ENCODE data around the gene TP53I11. TPM values are rescaled to one million over a fixed set of nuclear protein-coding genes. Genes with fewer than 3 reads are reported as not detected.

The TP53I11 gene
- total RNA-seq, 1 donor: 47.8 TPM

- H3K36me3 ChIP-seq (ENCODE audit: insufficient read depth, low read length): no peaks in the 10 kb centered on the region
- TF ChIP-seq CTCF (IDR thresholded peaks at IDR 0.05; ENCODE audit: extremely low read depth, low read depth, low read length): no peak
- no peak for DNase-seq (ENCODE audit: insufficient read length, low spot score, missing footprints)
Observed at GRCh38 chr11:44930588-44931302, 19.9 kb downstream of the TP53I11 start.

GRCh38 chr11:44928816-44929215, 21.9 kb downstream of the TP53I11 start:
- H2AFZ ChIP-seq (ENCODE audit: low read length): no peak overlapping the region

More at GRCh38 chr11:44930588-44931302, 19.9 kb downstream of the TP53I11 start:
- peaks cover 7% of the 10 kb centered on the region for H4K20me1 ChIP-seq (ENCODE audit: insufficient read depth, low read length)
- no peak overlapping the region for H3K27ac ChIP-seq (ENCODE audit: low read depth, low read length)
- H3K79me2 ChIP-seq (ENCODE audit: insufficient read depth, low read length): no peaks in the 10 kb centered on the region
- no peak overlapping the region for H2AFZ ChIP-seq (ENCODE audit: low read length)
- H3K4me3 ChIP-seq (ENCODE audit: insufficient read depth, low read length): no peak overlapping the region
- H3K4me2 ChIP-seq (ENCODE audit: insufficient read depth, low read length): no peak overlapping the region
- H3K9me3 ChIP-seq (ENCODE audit: low read depth, low read length): no peaks in the 10 kb centered on the region
- no peaks in the 10 kb centered on the region for H3K4me1 ChIP-seq (ENCODE audit: insufficient read depth, low read length)
- peaks cover 20% of the 10 kb centered on the region for H3K27me3 ChIP-seq (ENCODE audit: insufficient read depth, low read length)

GRCh38 chr11:44928144-44928543, 22.5 kb downstream of the TP53I11 start:
- no peak overlapping the region for H2AFZ ChIP-seq (ENCODE audit: low read length)
- no peak overlapping the region for H3K27ac ChIP-seq (ENCODE audit: low read depth, low read length)
- H3K9me3 ChIP-seq (ENCODE audit: low read depth, low read length): no peaks in the 10 kb centered on the region
- peaks cover 24% of the 10 kb centered on the region for H3K27me3 ChIP-seq (ENCODE audit: insufficient read depth, low read length)
- no peak overlapping the region for H3K4me3 ChIP-seq (ENCODE audit: insufficient read depth, low read length)
- no peak for DNase-seq (ENCODE audit: insufficient read length, low spot score, missing footprints)
- H3K4me1 ChIP-seq (ENCODE audit: insufficient read depth, low read length): no peaks in the 10 kb centered on the region
- no peaks in the 10 kb centered on the region for H3K36me3 ChIP-seq (ENCODE audit: insufficient read depth, low read length)
- no peak overlapping the region for H3K4me2 ChIP-seq (ENCODE audit: insufficient read depth, low read length)
- H3K79me2 ChIP-seq (ENCODE audit: insufficient read depth, low read length): no peaks in the 10 kb centered on the region
- no peak for TF ChIP-seq CTCF (IDR thresholded peaks at IDR 0.05; ENCODE audit: extremely low read depth, low read depth, low read length)
- peaks cover 7% of the 10 kb centered on the region for H4K20me1 ChIP-seq (ENCODE audit: insufficient read depth, low read length)

More at GRCh38 chr11:44928816-44929215, 21.9 kb downstream of the TP53I11 start:
- Histone ChIP-seq H3K27me3 (ENCODE audit: insufficient read depth, low read length) (peaks cover 24% of the 10 kb centered on the region), H4K20me1 (ENCODE audit: insufficient read depth, low read length) (peaks cover 7% of the 10 kb centered on the region), H3K4me1 (ENCODE audit: insufficient read depth, low read length) (no peaks in the 10 kb centered on the region), H3K36me3 (ENCODE audit: insufficient read depth, low read length) (no peaks in the 10 kb centered on the region), H3K79me2 (ENCODE audit: insufficient read depth, low read length) (no peaks in the 10 kb centered on the region), H3K4me2 (ENCODE audit: insufficient read depth, low read length) (no peak overlapping the region), H3K4me3 (ENCODE audit: insufficient read depth, low read length) (no peak overlapping the region), H3K27ac (ENCODE audit: low read depth, low read length) (no peak overlapping the region), H3K9me3 (ENCODE audit: low read depth, low read length) (no peaks in the 10 kb centered on the region)
- TF ChIP-seq CTCF (IDR thresholded peaks at IDR 0.05; ENCODE audit: extremely low read depth, low read depth, low read length): no peak
- DNase-seq (ENCODE audit: insufficient read length, low spot score, missing footprints): no peak

GRCh38 chr11:44927174-44927661, 23.5 kb downstream of the TP53I11 start:
- Histone ChIP-seq H3K79me2 (ENCODE audit: insufficient read depth, low read length) (no peaks in the 10 kb centered on the region), H3K9me3 (ENCODE audit: low read depth, low read length) (no peaks in the 10 kb centered on the region), H4K20me1 (ENCODE audit: insufficient read depth, low read length) (peaks cover 7% of the 10 kb centered on the region), H3K4me1 (ENCODE audit: insufficient read depth, low read length) (no peaks in the 10 kb centered on the region), H3K36me3 (ENCODE audit: insufficient read depth, low read length) (no peaks in the 10 kb centered on the region), H2AFZ (ENCODE audit: low read length) (no peak overlapping the region), H3K4me2 (ENCODE audit: insufficient read depth, low read length) (no peak overlapping the region), H3K27me3 (ENCODE audit: insufficient read depth, low read length) (peaks cover 24% of the 10 kb centered on the region), H3K4me3 (ENCODE audit: insufficient read depth, low read length) (no peak overlapping the region), H3K27ac (ENCODE audit: low read depth, low read length) (no peak overlapping the region)
- TF ChIP-seq CTCF (IDR thresholded peaks at IDR 0.05; ENCODE audit: extremely low read depth, low read depth, low read length): peak; percentile 93
- peak; percentile 97 for DNase-seq (ENCODE audit: insufficient read length, low spot score, missing footprints)
